ENCODE data around the gene SLC17A1. TPM values are rescaled to one million over a fixed set of nuclear protein-coding genes. Genes with fewer than 3 reads are reported as not detected.
"Not testable (repeated sequence)": the region's sequence is repeated elsewhere in the genome, so short reads cannot be mapped to it uniquely, and the experiment has no call there.

The SLC17A1 gene
- total RNA-seq, 4 donors from 2014 or later: not detected

- intact Hi-C loops (cut with DNase I; ENCODE audit: low total_unique reads): no loop called here
- TF ChIP-seq CTCF (IDR thresholded peaks at IDR 0.05): no peak
- no peak for TF ChIP-seq POLR2A (IDR thresholded peaks at IDR 0.05)
- WGBS, 2 donors: 97 to 100% methylated on average over 1 of the region's 1 CpG
- no peak for DNase-seq (ENCODE audit: low spot score in 2 of 2)
- H3K4me3 ChIP-seq (ENCODE audit: low read depth, poor library complexity, severe bottlenecking): no peak overlapping the region
These were observed 76.4 kb downstream of the SLC17A1 start for GRCh38 chr6:25755483-25755882.

DNA sequence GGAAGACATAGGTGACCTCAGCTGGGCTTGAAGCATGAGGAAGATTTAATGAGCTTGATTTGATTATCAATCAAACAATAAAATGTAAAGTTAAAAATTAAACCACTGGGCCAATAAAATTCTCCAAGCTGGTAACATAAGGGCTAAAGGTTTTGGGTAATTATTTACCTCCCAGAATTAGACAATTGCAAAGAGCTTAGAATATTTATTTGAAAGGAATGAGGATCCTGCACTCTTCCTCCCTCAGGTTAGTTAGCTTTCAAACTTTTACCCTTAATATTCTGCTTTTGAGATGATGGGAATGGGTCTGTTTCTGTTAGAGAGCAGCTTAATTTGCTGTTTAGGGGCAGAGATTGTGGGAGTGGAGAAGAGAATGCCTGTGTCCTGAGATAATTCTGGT lies 77.3 kb downstream of the SLC17A1 start, which contains the start of gene SLC17A4:
Gene SLC17A4, plus strand, starts transcription at position 208 of the 400 bp plus-strand sequence. CDS start 7,221 bp downstream, outside the sequence.
- intact Hi-C loops (cut with DNase I; ENCODE audit: low total_unique reads): no loop called here
- TF ChIP-seq CTCF (IDR thresholded peaks at IDR 0.05) (no peak), POLR2A (IDR thresholded peaks at IDR 0.05) (no peak)
- DNase-seq (ENCODE audit: low spot score in 2 of 2): no peak
- H3K4me3 ChIP-seq (ENCODE audit: low read depth, poor library complexity, severe bottlenecking): no peak within 1 kb of the TSS

- intact Hi-C loops (cut with DNase I; ENCODE audit: low total_unique reads): no loop called here
- TF ChIP-seq POLR2A (IDR thresholded peaks at IDR 0.05): no peak
- no peak for TF ChIP-seq CTCF (IDR thresholded peaks at IDR 0.05)
- no peak for DNase-seq (ENCODE audit: low spot score in 2 of 2)
- no peak overlapping the region for H3K4me3 ChIP-seq (ENCODE audit: low read depth, poor library complexity, severe bottlenecking)
These were observed 78.8 kb downstream of the SLC17A1 start for GRCh38 chr6:25753079-25753478.

DNA sequence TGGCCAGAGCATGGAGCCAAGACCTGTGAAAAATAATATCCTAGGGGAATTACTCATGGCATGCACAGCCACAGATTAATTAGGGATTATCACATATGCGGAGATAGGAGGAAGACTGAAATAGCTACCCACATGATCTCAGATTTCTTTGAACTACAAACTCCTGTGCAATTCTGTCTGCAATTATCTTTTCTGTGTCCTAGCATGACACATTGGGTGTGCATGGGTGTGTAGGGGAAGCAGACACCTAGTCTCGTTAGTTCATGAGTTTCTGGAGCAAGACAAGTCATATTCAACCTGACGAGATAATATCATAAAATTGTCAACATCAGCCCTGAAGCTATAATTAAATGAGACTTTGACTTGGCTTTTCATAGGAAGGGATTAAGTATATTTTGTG lies 80.9 kb downstream of the SLC17A1 start:
- H3K4me3 ChIP-seq (ENCODE audit: low read depth, poor library complexity, severe bottlenecking): no peak overlapping the region
- no peak for DNase-seq (ENCODE audit: low spot score in 2 of 2)
- WGBS, 2 donors: 25 to 39% methylated on average over 3 of the region's 3 CpGs
- intact Hi-C loops (cut with DNase I; ENCODE audit: low total_unique reads): no loop called here
- no peak for TF ChIP-seq CTCF (IDR thresholded peaks at IDR 0.05)
- no peak for TF ChIP-seq POLR2A (IDR thresholded peaks at IDR 0.05)

DNA sequence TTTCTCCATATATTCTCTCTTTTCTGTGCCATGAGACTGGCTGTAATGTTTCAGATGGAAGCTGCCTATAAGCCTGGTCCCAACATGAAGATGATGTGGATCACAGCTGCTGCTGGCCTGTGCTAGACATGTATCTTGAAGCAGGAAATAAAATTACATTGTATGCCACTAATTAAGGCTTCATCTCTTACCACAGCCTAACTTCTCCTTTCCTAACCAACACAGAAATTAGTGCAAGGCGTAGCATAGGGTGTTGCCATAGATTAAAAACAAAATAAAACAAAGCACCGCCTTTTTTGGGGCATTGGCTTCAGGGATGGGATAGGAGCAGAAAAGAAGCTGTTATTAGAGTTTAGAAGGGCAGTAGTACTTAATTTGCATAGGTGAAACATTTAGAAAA lies 82.0 kb downstream of the SLC17A1 start:
- no peak overlapping the region for H3K4me3 ChIP-seq (ENCODE audit: low read depth, poor library complexity, severe bottlenecking)
- DNase-seq (ENCODE audit: low spot score in 2 of 2): no peak
- WGBS, 2 donors: 28 to 56% methylated on average over 2 of the region's 2 CpGs
- intact Hi-C loops (cut with DNase I; ENCODE audit: low total_unique reads): no loop called here
- TF ChIP-seq CTCF (IDR thresholded peaks at IDR 0.05) (no peak), POLR2A (IDR thresholded peaks at IDR 0.05) (no peak)

GRCh38 chr6:25748601-25749517 lies 83.0 kb downstream of the SLC17A1 start:
- intact Hi-C loops (cut with DNase I; ENCODE audit: low total_unique reads); H3K4me3 ChIP-seq (ENCODE audit: low read depth, poor library complexity, severe bottlenecking); DNase-seq (ENCODE audit: low spot score in 2 of 2): not testable (repeated sequence)
- 71 to 84% methylated on average over 17 of the region's 17 CpGs for WGBS, 2 donors
